GM19467 (cell line): Measurements from ENCODE around the gene HABP4.

Experiments
- ATAC-seq: cut with Tn5 transposase; IDR thresholded peaks from one replicate; pipeline ENCODE4 v1.9.1; 2021; ENCODE audit warnings: mild to moderate bottlenecking, moderate library complexity; ENCODE audit not compliant: unreplicated experiment

Gene HABP4

DNA sequence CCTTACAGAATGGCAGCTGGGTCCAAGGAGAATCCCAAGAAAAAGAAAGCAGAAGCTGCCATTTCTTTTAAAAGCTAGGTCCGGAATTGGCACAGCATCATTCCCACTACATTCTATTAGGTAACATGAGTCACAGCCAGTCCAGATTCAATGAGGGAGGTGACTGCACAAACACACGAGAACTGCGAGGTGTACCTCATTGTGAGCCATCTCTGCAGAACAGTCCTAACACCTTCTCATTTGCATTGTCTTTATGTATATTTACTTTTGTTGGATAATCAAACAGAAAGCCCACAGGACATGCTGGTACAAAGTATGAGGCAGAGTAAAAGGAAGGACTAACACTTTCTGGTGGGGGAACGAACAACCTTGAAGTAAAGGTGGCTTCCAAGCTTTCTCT, 14.6 kb upstream of the HABP4 start:
- no peak for ATAC-seq

DNA sequence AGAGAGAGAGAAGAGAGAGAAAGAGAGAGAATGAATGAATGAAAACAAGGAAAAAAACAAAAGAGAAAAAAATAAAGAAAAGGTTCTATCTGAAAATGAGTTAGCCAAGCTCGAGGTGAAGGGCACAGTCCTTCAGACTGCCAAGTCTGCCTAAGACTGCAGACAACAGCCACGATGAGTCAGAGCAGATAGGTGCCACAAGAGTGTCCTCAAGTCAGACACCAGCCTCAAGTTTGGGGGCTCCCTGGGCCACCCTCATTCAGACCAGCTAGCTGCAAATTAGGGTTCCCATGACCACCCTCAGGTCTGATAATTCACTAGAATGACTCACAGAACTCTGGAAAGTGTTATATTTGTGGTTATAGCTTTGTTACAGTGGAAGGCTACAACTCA, 13.9 kb upstream of the HABP4 start:
- ATAC-seq = no peak

DNA sequence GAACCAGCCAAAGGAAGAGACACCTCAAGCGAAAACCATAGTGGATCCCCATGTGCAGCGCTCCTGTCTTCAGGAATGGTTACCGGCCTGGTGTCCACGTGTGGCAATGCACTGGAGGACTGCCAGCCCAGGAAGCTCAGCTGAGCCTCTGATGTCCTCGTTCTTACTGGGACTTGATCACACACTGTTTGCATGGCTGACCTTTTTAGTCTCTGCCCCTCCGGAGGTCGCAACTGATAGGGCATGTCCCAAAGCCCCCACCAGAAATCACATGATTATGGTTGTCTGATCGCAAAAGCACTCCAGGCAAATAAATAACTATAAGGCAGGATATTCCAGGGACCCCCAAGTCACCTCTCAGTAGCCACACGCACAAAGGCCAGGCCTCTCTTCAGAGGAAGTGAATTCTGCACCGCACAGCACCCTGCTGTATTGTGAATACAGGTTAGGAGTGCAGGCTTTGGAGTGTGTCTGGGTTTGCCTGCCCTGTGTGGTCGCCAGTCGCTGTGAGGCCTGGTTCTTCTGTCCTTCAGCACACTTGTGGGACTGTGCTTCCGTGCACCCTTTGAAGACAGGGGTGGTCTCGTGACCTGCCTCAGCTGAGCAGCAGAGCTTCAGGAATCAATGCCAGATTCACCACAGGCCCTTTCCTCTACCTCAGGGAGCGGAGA, 13.4 kb upstream of the HABP4 start:
- no peak for ATAC-seq

GRCh38 chr9:96437454-96437853, 12.5 kb upstream of the HABP4 start:
- ATAC-seq = no peak

GRCh38 chr9:96440671-96441199, 9.2 kb upstream of the HABP4 start:
- no peak for ATAC-seq

DNA sequence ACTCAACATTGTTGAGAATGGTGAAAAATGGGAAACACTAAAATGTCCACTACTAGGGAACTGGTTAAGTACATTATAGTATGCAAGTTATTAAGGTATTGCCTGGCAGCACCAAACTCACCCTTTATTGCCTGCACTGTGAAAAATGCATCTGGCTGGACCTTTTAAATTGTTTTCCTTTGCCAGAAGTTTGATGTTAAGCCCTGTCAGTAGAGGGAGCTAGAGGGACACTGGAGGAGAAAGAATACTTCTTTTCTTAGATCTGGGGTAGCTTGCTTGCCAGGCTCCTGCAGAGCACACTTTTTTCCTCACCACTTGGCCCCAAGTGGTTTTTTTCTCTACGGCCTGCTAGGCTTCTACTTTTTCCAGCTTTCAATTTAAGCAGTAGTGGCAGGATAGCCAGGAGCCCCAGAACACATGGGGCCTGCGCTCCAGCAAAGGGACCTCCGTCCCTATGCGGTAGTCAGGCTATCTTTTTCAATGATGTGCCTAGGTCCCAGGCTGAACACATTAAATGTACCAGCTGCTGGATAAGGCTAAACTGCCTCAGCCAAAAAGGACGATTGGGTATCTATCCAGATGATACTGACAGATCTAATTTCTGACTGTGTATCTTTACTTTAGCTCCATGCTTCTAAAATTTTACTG, 8.0 kb upstream of the HABP4 start:
- ATAC-seq = no peak

DNA sequence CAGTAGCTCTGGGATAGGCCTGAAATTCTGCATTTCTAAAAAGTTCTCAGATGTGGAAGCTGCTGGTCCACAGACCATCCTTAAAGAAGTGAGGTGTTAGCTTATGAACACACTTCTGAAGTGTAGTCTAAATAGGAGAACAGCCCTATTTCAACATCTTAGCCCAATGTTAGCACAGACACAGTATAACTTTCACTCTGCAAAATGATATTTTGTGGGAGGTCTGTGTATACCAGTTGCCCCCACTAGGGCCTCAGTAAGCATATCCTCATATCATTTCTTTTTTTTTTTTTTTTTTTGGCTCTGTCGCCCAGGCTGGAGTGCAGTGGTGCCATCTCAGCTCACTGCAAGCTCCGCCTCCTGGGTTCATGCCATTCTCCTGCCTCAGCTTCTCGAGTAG, 7.5 kb upstream of the HABP4 start:
- ATAC-seq = no peak

DNA sequence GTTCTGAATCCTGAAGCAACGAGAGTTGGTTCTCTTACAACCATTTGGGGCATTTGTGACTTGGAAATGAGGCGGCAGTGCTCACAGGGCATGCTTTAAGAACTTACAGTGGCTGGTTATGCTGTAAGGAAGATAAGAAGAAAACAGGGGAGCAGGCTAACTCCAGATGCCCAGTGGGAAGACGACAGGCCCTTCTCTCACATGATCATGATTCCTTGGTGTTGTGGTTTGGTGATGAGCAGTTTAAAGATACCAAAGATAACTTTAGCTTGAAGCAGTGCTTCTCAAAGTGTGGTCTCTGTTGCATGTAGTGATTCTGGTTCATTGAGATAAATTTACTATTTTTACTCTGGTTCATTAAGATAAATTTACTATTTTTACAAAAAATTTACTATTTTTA, 2.6 kb upstream of the HABP4 start:
- ATAC-seq = no peak

DNA sequence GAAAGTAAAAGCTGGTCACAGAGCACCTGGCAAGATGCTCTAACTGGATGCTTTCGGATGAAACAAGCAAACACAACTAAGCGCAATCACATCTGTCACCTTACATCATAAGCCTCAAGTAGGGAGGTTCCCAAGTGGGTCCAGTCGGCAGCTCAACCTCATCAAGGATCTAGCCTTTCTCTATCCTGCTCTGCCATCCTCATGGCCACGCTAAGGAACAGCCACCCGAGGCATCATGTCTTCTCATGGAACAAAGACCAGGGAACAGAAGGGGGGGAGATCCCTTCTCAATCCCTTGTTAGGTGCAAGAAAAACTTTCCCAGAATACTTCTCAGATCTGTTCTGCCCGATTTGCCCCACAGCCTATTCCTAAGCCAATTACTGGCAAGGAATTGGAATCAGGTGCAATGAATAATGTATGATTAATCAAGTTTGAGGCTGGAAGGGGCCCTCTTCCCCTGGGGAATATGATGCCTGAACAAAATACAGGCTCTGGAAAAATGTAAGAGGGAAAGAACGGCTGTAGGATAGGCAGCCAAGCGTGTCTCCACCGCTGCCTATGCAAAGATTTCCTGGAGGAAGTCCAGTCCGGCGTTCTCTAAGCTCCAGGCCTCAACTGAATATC, 1.3 kb upstream of the HABP4 start:
- ATAC-seq = no peak

DNA sequence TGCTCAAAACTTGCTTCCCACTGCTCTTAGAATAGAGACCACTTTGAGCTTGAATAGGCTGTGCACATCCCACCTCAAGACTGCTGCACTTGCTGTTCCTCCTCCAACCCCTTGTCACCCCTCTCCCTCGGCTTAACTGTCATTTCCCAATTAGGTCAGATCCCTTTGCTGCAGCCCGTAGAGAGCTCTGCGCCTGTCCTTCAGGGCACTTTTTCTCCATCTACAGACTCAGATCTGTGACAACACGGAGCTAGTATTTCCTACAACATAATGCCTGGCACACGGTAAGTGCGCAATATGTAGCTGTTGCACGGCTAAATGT, 485 bp upstream of the HABP4 start:
- peak; percentile 16 for ATAC-seq

DNA sequence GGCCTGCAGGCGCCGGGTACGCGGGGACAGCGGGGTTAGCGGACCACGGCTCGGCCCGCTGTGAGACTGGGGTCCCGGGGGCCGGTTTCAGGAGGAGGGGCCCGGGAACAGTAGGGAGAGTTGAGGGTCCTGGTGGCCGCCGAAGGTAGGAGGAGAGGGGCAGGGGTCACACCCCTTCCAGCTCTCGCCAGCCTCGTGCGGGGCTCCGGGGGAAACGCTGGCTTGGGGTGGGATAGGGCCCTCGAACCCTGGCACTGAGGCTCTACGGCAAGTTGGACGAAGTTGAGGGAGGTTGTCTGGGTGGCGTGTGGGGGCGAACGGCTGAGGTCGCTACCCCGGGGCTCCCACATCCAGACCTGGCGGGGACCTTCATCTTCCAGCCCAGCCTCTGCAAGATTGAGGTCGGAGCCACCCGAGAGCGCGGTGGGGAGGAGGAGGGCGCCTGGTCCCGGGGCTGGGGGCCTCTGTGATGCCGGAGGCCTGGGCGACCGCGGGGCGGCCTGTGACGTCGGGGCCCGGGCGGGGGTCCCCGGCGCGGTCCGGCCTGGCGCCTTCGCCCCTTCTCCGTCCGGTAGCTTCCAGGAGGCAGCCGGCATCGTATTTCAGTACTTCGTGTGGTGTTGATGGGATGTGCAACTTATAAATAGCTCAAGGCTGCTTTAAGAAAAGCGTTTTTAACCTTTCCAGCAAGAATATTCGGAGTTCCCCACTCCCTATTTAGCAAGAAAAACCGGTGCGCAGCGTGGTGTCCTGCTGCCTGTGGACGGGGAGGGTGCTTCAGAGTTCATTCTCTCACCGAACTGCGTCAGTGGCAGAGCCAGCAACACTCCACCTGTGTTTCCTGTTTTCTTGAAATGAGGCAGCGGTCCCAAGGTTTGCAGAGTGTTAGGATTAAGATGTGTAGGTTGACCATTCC, 902 bp downstream of the HABP4 start:
- ATAC-seq = no peak

DNA sequence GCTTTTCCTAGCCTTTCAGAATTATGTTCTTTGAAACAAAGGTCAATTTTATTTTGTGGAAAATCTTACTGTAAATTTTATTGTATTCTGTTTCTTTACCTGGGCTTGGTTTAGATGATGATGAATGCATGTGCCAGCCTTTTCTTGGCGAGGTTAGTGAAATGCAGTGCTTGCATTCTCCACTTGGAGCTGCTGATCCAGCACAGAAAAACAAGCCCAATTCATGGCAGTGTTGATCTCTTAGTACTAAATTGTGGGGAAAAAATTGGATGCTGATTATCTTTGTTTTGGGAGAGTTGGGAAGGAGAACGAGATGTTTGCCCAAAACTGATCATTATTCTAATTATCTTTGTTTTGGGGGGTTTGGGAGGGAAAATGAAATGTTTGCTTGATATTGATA, 3.7 kb downstream of the HABP4 start:
- ATAC-seq = no peak

GRCh38 chr9:96457266-96457665, 7.3 kb downstream of the HABP4 start:
- no peak for ATAC-seq

DNA sequence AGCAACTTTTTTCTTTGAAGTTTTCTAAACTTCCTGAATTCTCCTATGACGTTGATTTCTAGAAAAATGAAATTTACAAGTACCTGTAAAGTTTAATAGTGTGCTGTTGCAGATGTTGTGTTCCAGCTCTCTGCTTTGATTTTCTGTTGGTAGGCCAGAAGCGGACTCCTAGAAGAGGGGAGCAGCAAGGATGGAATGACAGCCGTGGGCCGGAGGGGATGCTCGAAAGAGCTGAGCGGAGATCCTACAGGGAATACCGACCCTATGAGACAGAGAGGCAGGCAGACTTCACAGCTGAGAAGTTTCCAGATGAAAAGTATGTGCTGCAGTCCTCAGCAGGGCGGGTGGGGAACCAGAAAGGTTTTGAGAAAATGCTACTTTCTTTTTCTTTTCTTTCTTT, 8.3 kb downstream of the HABP4 start:
- ATAC-seq = no peak

DNA sequence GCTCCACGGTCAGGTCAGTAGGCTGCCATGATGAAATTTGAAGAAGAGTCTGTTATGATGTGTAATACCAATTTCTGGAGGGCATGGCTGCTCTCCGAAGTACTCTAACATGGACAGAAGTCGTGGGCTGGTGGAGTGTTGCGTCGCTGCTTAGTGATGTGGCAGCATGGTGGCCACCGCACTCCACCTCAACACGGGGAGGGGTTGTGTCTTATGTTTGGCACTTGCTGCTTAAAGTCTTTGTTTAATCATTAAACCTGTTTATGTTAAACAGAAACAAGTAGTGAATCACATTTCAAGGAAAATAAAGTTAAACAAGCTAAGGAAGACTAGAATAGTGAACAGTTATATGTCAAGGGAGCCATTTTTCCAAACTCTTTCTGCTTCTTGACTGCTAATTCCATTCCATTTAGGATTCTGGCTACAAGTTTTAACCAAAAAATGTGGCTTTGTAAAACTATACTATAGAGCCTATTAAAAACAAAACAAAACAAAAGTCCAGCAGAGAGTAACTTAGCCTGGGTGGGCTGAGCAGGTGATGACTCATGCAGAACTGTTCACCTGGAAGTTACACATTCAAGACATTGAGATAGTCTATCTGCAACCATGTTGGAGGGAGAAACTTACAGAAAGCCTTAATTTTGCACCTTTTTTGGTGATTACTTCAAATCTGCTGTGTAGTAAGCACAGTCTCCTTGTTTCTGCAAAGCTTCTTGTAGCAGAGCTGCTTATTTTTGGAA, 9.5 kb downstream of the HABP4 start:
- ATAC-seq = no peak

- ATAC-seq = no peak
Observed at GRCh38 chr9:96460470-96460869, 10.5 kb downstream of the HABP4 start.

GRCh38 chr9:96460882-96461281, 10.9 kb downstream of the HABP4 start:
- ATAC-seq = no peak

- ATAC-seq = no peak
Observed at GRCh38 chr9:96461336-96461735, 11.4 kb downstream of the HABP4 start.

DNA sequence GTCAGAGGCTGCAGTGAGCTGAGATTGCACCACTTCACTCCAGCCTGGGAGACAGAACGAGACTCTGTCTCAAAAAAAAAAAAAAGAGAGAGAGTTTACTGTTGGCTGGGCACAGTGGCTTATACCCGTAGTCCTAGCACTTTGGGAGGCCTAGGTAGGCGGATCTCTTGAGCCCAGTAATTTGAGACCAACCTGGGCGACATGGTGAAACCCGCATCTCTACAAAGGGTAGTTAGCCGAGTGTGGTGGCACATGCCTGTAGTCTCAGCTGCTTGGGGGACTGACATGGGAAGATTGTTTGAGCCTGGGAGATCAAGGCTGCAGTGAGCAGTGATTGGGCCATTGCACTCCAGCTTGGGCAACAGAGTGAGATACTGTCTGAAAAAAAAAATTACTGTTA, 12.6 kb downstream of the HABP4 start:
- ATAC-seq = no peak

DNA sequence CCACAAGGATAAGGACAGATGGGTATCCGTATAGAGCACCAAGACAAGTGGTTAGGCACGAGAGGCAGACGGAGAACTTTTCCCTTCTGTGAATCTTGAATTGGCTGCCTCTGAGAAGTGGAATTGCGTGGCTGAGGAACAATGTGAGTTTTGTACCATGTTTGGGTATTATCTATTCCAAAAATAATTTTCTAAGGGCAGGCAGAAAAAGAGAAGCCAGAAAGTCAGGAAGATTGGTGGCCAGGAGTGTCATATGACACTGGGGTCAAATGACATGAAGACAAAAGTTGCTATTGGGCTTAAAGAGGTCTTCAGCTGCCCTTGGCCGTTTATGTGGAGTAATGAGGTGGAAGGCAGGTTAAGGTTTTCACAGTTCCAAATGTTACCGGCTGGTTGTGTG, 14.5 kb downstream of the HABP4 start:
- no peak for ATAC-seq

GRCh38 chr9:96467784-96468183, 17.8 kb downstream of the HABP4 start:
- ATAC-seq = no peak
